Measurements from ENCODE around the gene NHSL2.
"Not testable (repeated sequence)": the region's sequence is repeated elsewhere in the genome, so short reads cannot be mapped to it uniquely, and the experiment has no call there.

NHSL2 gene

GRCh38 chrX:72141372-72142004 is 230.8 kb downstream of the NHSL2 start:
- peaks cover 3% of the 10 kb centered on the region for H3K27me3 Mint-ChIP-seq
- H3K9me3 Mint-ChIP-seq = no peaks in the 10 kb centered on the region
- H3K4me3 Mint-ChIP-seq = no peak overlapping the region
- H3K36me3 Mint-ChIP-seq (ENCODE audit: low read depth) = no peaks in the 10 kb centered on the region
- ATAC-seq = peak; percentile 49
- H3K27ac Mint-ChIP-seq = no peak overlapping the region
- DNase-seq = no peak
- peaks cover 25% of the 10 kb centered on the region for H3K4me1 Mint-ChIP-seq

GRCh38 chrX:72142094-72142793 is 231.6 kb downstream of the NHSL2 start:
- no peak for DNase-seq
- H3K27ac Mint-ChIP-seq = no peak overlapping the region
- ATAC-seq = no peak
- H3K9me3 Mint-ChIP-seq = no peaks in the 10 kb centered on the region
- peaks cover 25% of the 10 kb centered on the region for H3K4me1 Mint-ChIP-seq
- no peak overlapping the region for H3K4me3 Mint-ChIP-seq
- peaks cover 3% of the 10 kb centered on the region for H3K27me3 Mint-ChIP-seq
- no peaks in the 10 kb centered on the region for H3K36me3 Mint-ChIP-seq (ENCODE audit: low read depth)

GRCh38 chrX:72142794-72143608 is 232.4 kb downstream of the NHSL2 start:
- Mint-ChIP-seq H3K36me3 (ENCODE audit: low read depth) (no peaks in the 10 kb centered on the region), H3K27me3 (peaks cover 3% of the 10 kb centered on the region), H3K9me3 (no peaks in the 10 kb centered on the region), H3K4me3 (no peak overlapping the region), H3K4me1 (peaks cover 25% of the 10 kb centered on the region), H3K27ac (no peak overlapping the region)
- DNase-seq (no peak), ATAC-seq (no peak)

GRCh38 chrX:72143609-72143907 is 232.9 kb downstream of the NHSL2 start:
- Mint-ChIP-seq H3K4me3 (no peak overlapping the region), H3K4me1 (peaks cover 25% of the 10 kb centered on the region), H3K27ac (no peak overlapping the region), H3K36me3 (ENCODE audit: low read depth) (no peaks in the 10 kb centered on the region), H3K27me3 (peaks cover 3% of the 10 kb centered on the region), H3K9me3 (no peaks in the 10 kb centered on the region)
- DNase-seq (no peak), ATAC-seq (no peak)

- ATAC-seq (no peak), DNase-seq (no peak)
- H3K9me3 Mint-ChIP-seq = no peaks in the 10 kb centered on the region
- peaks cover 4% of the 10 kb centered on the region for H3K27me3 Mint-ChIP-seq
- no peaks in the 10 kb centered on the region for H3K36me3 Mint-ChIP-seq (ENCODE audit: low read depth)
- H3K27ac Mint-ChIP-seq = no peak overlapping the region
- peaks cover 25% of the 10 kb centered on the region for H3K4me1 Mint-ChIP-seq
- no peak overlapping the region for H3K4me3 Mint-ChIP-seq
These were observed 234.5 kb downstream of the NHSL2 start for GRCh38 chrX:72145181-72145580.

- Mint-ChIP-seq H3K36me3 (ENCODE audit: low read depth) (no peaks in the 10 kb centered on the region), H3K27me3 (peaks cover 1% of the 10 kb centered on the region), H3K9me3 (no peaks in the 10 kb centered on the region), H3K4me1 (peaks cover 21% of the 10 kb centered on the region), H3K4me3 (no peak overlapping the region), H3K27ac (no peak overlapping the region)
- ATAC-seq (no peak), DNase-seq (no peak)
These were observed 235.9 kb downstream of the NHSL2 start for GRCh38 chrX:72146527-72146926.

GRCh38 chrX:72158773-72159172 is 248.1 kb downstream of the NHSL2 start:
- no peaks in the 10 kb centered on the region for H3K27me3 Mint-ChIP-seq
- DNase-seq (no peak), ATAC-seq (no peak)
- H3K4me1 Mint-ChIP-seq = no peaks in the 10 kb centered on the region
- H3K9me3 Mint-ChIP-seq = no peaks in the 10 kb centered on the region
- H3K27ac Mint-ChIP-seq = no peak overlapping the region
- H3K4me3 Mint-ChIP-seq = no peak overlapping the region
- H3K36me3 Mint-ChIP-seq (ENCODE audit: low read depth) = no peaks in the 10 kb centered on the region

- H3K27me3 Mint-ChIP-seq = no peaks in the 10 kb centered on the region
- no peak overlapping the region for H3K27ac Mint-ChIP-seq
- ATAC-seq (no peak), DNase-seq (no peak)
- H3K36me3 Mint-ChIP-seq (ENCODE audit: low read depth) = no peaks in the 10 kb centered on the region
- H3K4me3 Mint-ChIP-seq = no peak overlapping the region
- no peaks in the 10 kb centered on the region for H3K9me3 Mint-ChIP-seq
- no peaks in the 10 kb centered on the region for H3K4me1 Mint-ChIP-seq
These were observed 249.1 kb downstream of the NHSL2 start for GRCh38 chrX:72159769-72160168.

- H3K36me3 Mint-ChIP-seq (ENCODE audit: low read depth) = no peaks in the 10 kb centered on the region
- no peak overlapping the region for H3K4me3 Mint-ChIP-seq
- H3K4me1 Mint-ChIP-seq = peaks cover 10% of the 10 kb centered on the region
- DNase-seq (no peak), ATAC-seq (no peak)
- H3K27me3 Mint-ChIP-seq = no peaks in the 10 kb centered on the region
- no peak overlapping the region for H3K27ac Mint-ChIP-seq
- H3K9me3 Mint-ChIP-seq = no peaks in the 10 kb centered on the region
These were observed 254.9 kb downstream of the NHSL2 start for GRCh38 chrX:72165551-72165950.

- peak overlapping the region; percentile 66 for H3K4me3 Mint-ChIP-seq
- DNase-seq (peak; percentile 4), ATAC-seq (peak; percentile 57)
- H3K36me3 Mint-ChIP-seq (ENCODE audit: low read depth) = no peaks in the 10 kb centered on the region
- H3K27me3 Mint-ChIP-seq = no peaks in the 10 kb centered on the region
- H3K4me1 Mint-ChIP-seq = peaks cover 10% of the 10 kb centered on the region
- H3K9me3 Mint-ChIP-seq = no peaks in the 10 kb centered on the region
- H3K27ac Mint-ChIP-seq = peak overlapping the region; percentile 50
These were observed 258.5 kb downstream of the NHSL2 start for GRCh38 chrX:72169008-72169728.

GRCh38 chrX:72176289-72176688 is 265.6 kb downstream of the NHSL2 start:
- ATAC-seq; H3K36me3 Mint-ChIP-seq (ENCODE audit: low read depth); H3K27me3 Mint-ChIP-seq; DNase-seq; H3K9me3 Mint-ChIP-seq; H3K4me3 Mint-ChIP-seq; H3K27ac Mint-ChIP-seq: not testable (repeated sequence)
- peaks cover 11% of the 10 kb centered on the region for H3K4me1 Mint-ChIP-seq

GRCh38 chrX:72176981-72177380 is 266.3 kb downstream of the NHSL2 start:
- no peak for DNase-seq
- no peak overlapping the region for H3K27ac Mint-ChIP-seq
- H3K27me3 Mint-ChIP-seq = no peaks in the 10 kb centered on the region
- ATAC-seq = no peak
- H3K36me3 Mint-ChIP-seq (ENCODE audit: low read depth) = no peaks in the 10 kb centered on the region
- H3K4me3 Mint-ChIP-seq = no peak overlapping the region
- H3K9me3 Mint-ChIP-seq = no peaks in the 10 kb centered on the region
- peaks cover 11% of the 10 kb centered on the region for H3K4me1 Mint-ChIP-seq

- Mint-ChIP-seq H3K27me3 (no peaks in the 10 kb centered on the region), H3K9me3 (no peaks in the 10 kb centered on the region), H3K27ac (no peak overlapping the region), H3K36me3 (ENCODE audit: low read depth) (no peaks in the 10 kb centered on the region), H3K4me3 (no peak overlapping the region), H3K4me1 (peaks cover 15% of the 10 kb centered on the region)
- DNase-seq = no peak
- ATAC-seq = no peak
These were observed 269.9 kb downstream of the NHSL2 start for GRCh38 chrX:72180539-72180938.

GRCh38 chrX:72181178-72182125 is 270.8 kb downstream of the NHSL2 start, which contains the start of gene PIN4:
Gene PIN4, plus strand, starts transcription at chrX:72181757. Its CDS starts 29 bp downstream, at chrX:72181786.
- no peak within 1 kb of the TSS for H3K4me3 Mint-ChIP-seq
- no peaks in the 10 kb centered on the region for H3K27me3 Mint-ChIP-seq
- H3K27ac Mint-ChIP-seq = no peak within 1 kb of the TSS
- peak; percentile 97 for ATAC-seq
- H3K36me3 Mint-ChIP-seq (ENCODE audit: low read depth) = peaks cover 1% of the 10 kb centered on the region
- peaks cover 15% of the 10 kb centered on the region for H3K4me1 Mint-ChIP-seq
- no peaks in the 10 kb centered on the region for H3K9me3 Mint-ChIP-seq
- DNase-seq = peak; percentile 79
